ENCODE data around the gene DUSP1.

DNA sequence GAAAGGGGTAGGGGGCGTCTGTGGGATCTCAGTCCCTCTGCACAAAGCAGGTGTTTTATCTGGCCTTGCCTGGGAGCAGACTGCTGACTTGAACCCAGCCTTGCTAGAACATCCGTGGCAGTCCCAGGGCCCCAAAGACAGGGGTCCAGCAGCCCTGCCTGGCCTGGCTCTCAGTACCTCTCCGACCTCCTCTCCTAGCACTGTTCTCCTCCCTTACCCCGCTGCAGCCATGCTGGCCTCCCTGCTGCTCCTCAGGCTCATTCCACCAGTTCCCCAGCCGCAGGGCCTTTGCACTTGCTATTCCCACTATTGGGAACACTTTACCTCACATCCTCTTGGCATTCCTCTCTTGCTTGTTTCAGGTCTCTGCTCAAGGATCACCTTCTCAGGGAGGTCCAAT lies 45.2 kb downstream of the DUSP1 start:
- TF ChIP-seq, protein P1, sequence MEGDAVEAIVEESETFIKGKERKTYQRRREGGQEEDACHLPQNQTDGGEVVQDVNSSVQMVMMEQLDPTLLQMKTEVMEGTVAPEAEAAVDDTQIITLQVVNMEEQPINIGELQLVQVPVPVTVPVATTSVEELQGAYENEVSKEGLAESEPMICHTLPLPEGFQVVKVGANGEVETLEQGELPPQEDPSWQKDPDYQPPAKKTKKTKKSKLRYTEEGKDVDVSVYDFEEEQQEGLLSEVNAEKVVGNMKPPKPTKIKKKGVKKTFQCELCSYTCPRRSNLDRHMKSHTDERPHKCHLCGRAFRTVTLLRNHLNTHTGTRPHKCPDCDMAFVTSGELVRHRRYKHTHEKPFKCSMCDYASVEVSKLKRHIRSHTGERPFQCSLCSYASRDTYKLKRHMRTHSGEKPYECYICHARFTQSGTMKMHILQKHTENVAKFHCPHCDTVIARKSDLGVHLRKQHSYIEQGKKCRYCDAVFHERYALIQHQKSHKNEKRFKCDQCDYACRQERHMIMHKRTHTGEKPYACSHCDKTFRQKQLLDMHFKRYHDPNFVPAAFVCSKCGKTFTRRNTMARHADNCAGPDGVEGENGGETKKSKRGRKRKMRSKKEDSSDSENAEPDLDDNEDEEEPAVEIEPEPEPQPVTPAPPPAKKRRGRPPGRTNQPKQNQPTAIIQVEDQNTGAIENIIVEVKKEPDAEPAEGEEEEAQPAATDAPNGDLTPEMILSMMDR (conservative IDR thresholded peaks at IDR 0.05 in 1 of 2, IDR thresholded peaks at IDR 0.05 in 1 of 2; ENCODE audit: extremely low read depth in 1 of 2, insufficient read depth in 1 of 2, low read depth in 1 of 2, low read length in 2 of 2) = no peak
- TF ChIP-seq EZH2 (IDR thresholded peaks at IDR 0.05; ENCODE audit: borderline replicate concordance, low read length) = no peak

Measured in mammary epithelial cell (primary cell).